Measurements from ENCODE around the gene PTPRQ. TPM values are rescaled to one million over a fixed set of nuclear protein-coding genes. Genes with fewer than 3 reads are reported as not detected.

Gene PTPRQ
- total RNA-seq, 1 donor from 2014 or later, result 0.25 TPM

- H3K4me3 ChIP-seq, result no peak overlapping the region
- H3K4me1 ChIP-seq, result peaks cover 6% of the 10 kb centered on the region
- no peak for DNase-seq (ENCODE audit: extremely low spot score in 2 of 2)
- H3K27me3 ChIP-seq, result no peaks in the 10 kb centered on the region
- H3K36me3 ChIP-seq, result no peaks in the 10 kb centered on the region
- no peaks in the 10 kb centered on the region for H3K9me3 ChIP-seq
- TF ChIP-seq POLR2A (IDR thresholded peaks at IDR 0.05), result no peak
- TF ChIP-seq CTCF (IDR thresholded peaks at IDR 0.05), result no peak
- no peak for TF ChIP-seq POLR2AphosphoS5 (IDR thresholded peaks at IDR 0.05; ENCODE audit: insufficient read depth in 1 of 2, low read depth in 1 of 2)
- H3K27ac ChIP-seq, result no peak overlapping the region
- intact Hi-C loops (cut with DNase I), result no loop called here
Observed at GRCh38 chr12:80704420-80704819, 260.4 kb downstream of the PTPRQ start.

- Histone ChIP-seq H3K27me3 (no peaks in the 10 kb centered on the region), H3K9me3 (no peaks in the 10 kb centered on the region), H3K27ac (no peak within 1 kb of the TSS), H3K36me3 (no peaks in the 10 kb centered on the region), H3K4me1 (peaks cover 6% of the 10 kb centered on the region), H3K4me3 (peak within 1 kb of the TSS; percentile 7 to 14)
- DNase-seq (ENCODE audit: extremely low spot score in 2 of 2), result no peak
- TF ChIP-seq POLR2AphosphoS5 (IDR thresholded peaks at IDR 0.05; ENCODE audit: insufficient read depth in 1 of 2, low read depth in 1 of 2) (no peak), POLR2A (IDR thresholded peaks at IDR 0.05) (no peak), CTCF (IDR thresholded peaks at IDR 0.05) (no peak)
- intact Hi-C loops (cut with DNase I), result no loop called here
Observed at GRCh38 chr12:80707126-80707829, 263.2 kb downstream of the PTPRQ start, which contains the start of gene MYF6. Gene MYF6, plus strand, starts transcription at chr12:80707634. Its CDS starts 86 bp downstream, at chr12:80707720.

GRCh38 chr12:80707830-80708258 lies 263.8 kb downstream of the PTPRQ start:
- intact Hi-C loops (cut with DNase I), result no loop called here
- H3K4me3 ChIP-seq, result no peak overlapping the region
- TF ChIP-seq POLR2A (IDR thresholded peaks at IDR 0.05) (no peak), CTCF (IDR thresholded peaks at IDR 0.05) (no peak), POLR2AphosphoS5 (IDR thresholded peaks at IDR 0.05; ENCODE audit: insufficient read depth in 1 of 2, low read depth in 1 of 2) (no peak)
- peaks cover 6% of the 10 kb centered on the region for H3K4me1 ChIP-seq
- H3K27ac ChIP-seq, result no peak overlapping the region
- no peaks in the 10 kb centered on the region for H3K9me3 ChIP-seq
- no peaks in the 10 kb centered on the region for H3K27me3 ChIP-seq
- no peaks in the 10 kb centered on the region for H3K36me3 ChIP-seq
- no peak for DNase-seq (ENCODE audit: extremely low spot score in 2 of 2)

- Histone ChIP-seq H3K36me3 (no peaks in the 10 kb centered on the region), H3K9me3 (no peaks in the 10 kb centered on the region), H3K4me1 (peaks cover 6% of the 10 kb centered on the region), H3K4me3 (peak overlapping the region; percentile 7 to 14), H3K27me3 (no peaks in the 10 kb centered on the region), H3K27ac (no peak overlapping the region)
- TF ChIP-seq CTCF (IDR thresholded peaks at IDR 0.05), result no peak
- TF ChIP-seq POLR2A (IDR thresholded peaks at IDR 0.05), result no peak
- TF ChIP-seq POLR2AphosphoS5 (IDR thresholded peaks at IDR 0.05; ENCODE audit: insufficient read depth in 1 of 2, low read depth in 1 of 2), result no peak
- intact Hi-C loops (cut with DNase I), result no loop called here
- DNase-seq (ENCODE audit: extremely low spot score in 2 of 2), result no peak
Observed at GRCh38 chr12:80708259-80708974, 264.4 kb downstream of the PTPRQ start.

GRCh38 chr12:80708975-80709328 lies 264.9 kb downstream of the PTPRQ start:
- H3K27me3 ChIP-seq, result no peaks in the 10 kb centered on the region
- H3K27ac ChIP-seq, result no peak overlapping the region
- no peaks in the 10 kb centered on the region for H3K36me3 ChIP-seq
- no peak for DNase-seq (ENCODE audit: extremely low spot score in 2 of 2)
- TF ChIP-seq CTCF (IDR thresholded peaks at IDR 0.05), result no peak
- TF ChIP-seq POLR2AphosphoS5 (IDR thresholded peaks at IDR 0.05; ENCODE audit: insufficient read depth in 1 of 2, low read depth in 1 of 2), result no peak
- TF ChIP-seq POLR2A (IDR thresholded peaks at IDR 0.05), result no peak
- H3K9me3 ChIP-seq, result no peaks in the 10 kb centered on the region
- H3K4me1 ChIP-seq, result peaks cover 6% of the 10 kb centered on the region
- intact Hi-C loops (cut with DNase I), result no loop called here
- H3K4me3 ChIP-seq, result peak overlapping the region in 1 of 2 donors; percentile 14

Data from vagina (tissue), 2 donors.